Hematopoietic multipotent progenitor cell treated with erythropoietin and hydrocortisone succinate and interleukin-3 and kit ligand, for 8 days (in vitro differentiated cells): ENCODE measurements around the gene SUGCT.

Experiments
- DNase-seq: peaks from one replicate; pipeline ENCODE4 v3.0.0-alpha.2; 2015

The SUGCT gene

DNA sequence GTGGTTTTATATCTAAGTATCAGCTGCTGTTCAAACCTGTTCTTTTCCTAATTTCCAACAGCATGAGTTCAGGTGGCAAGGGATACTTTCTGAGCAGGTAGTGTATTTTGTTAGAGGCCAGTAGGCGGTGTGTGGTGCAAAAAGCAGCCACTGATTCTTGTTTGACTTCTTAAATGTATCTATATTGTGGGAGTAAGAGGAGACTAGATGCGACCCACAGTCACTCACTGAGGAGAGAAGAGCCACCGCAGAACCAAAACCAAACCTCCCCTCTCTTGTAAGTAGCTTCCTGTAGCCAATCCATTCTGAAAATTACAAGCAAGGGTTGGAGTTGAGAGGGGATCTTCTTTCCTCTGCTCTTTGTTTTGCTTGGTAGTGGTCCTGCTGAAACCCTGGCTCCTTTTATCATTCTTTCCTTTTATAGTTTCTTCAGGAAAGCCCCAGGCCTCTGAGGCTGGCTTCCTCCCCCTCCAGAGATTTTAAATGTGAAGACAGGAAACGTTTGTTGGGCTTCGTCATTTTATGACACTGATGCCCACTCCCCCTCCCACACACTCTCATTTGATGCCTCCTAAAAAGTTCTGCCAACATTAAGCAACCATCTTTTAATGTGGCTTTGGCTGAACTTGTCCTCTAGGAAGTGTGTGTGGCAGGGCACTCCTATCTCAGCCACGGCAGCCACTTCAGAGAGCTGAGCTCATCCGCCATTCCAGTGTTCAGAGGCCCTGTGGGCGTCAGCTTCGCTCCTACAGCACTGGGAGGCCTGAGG is 566.0 kb downstream of the SUGCT start:
- DNase-seq: no peak

- no peak for DNase-seq
These were observed 567.2 kb downstream of the SUGCT start for GRCh38 chr7:40701836-40702551.

GRCh38 chr7:40704172-40704571 is 569.4 kb downstream of the SUGCT start:
- DNase-seq: no peak

GRCh38 chr7:40706829-40707228 is 572.0 kb downstream of the SUGCT start:
- DNase-seq: no peak

GRCh38 chr7:40709062-40709964 is 574.5 kb downstream of the SUGCT start:
- DNase-seq: no peak

DNA sequence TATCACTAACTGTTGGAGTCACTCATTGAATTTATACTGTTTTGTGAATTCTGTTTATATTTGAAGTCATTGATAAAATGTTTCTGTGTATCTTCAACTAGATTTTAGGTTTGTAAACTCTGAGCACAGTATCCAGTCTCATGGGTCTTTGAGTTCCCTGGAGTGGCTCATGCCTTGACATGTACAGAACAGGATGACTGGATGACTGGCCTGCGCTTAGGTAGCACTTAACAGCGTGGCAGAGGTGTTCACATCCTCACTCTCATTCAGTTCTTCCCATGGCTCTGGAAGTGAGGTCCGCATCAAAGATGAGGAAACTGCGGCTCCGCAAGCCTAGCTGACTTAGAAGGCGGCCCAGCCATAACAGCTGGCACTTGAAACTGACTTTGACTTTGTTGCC is 576.9 kb downstream of the SUGCT start:
- DNase-seq: no peak

GRCh38 chr7:40714363-40715052 is 579.7 kb downstream of the SUGCT start:
- DNase-seq: no peak

- no peak for DNase-seq
These were observed 580.2 kb downstream of the SUGCT start for GRCh38 chr7:40715053-40715430.

- no peak for DNase-seq
These were observed 581.2 kb downstream of the SUGCT start for GRCh38 chr7:40716052-40716451.

- peak; percentile 59 for DNase-seq
These were observed 582.4 kb downstream of the SUGCT start for GRCh38 chr7:40717242-40717641.

GRCh38 chr7:40720416-40720815 is 585.6 kb downstream of the SUGCT start:
- DNase-seq: no peak

DNA sequence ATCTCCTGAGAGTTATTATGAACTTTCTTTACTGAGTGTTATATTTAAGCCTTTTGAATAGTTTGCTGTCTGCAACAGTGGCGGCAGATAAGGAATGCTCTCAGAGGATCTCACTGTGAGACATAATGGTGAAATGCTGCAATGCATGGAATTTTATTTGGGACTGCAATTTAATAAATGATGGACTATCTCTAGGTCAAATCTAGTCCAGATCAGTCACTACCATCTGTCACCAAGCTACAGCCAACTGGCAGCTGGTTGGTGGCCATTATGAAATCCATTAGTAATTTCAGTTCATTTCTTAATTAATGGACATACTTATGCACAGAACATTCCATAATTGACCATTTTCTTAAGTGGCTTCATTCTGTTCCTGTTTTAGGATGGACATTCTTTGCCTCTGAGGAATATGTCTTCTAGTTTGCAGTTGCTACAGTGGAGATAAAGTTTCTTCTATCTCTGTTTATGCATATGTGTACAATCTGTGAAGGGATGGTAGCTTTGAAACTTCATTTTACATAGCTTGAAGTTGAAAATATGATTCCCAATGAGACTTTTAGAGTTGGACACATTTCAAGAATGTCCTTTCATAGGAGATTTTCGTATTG is 586.6 kb downstream of the SUGCT start:
- DNase-seq: no peak

DNA sequence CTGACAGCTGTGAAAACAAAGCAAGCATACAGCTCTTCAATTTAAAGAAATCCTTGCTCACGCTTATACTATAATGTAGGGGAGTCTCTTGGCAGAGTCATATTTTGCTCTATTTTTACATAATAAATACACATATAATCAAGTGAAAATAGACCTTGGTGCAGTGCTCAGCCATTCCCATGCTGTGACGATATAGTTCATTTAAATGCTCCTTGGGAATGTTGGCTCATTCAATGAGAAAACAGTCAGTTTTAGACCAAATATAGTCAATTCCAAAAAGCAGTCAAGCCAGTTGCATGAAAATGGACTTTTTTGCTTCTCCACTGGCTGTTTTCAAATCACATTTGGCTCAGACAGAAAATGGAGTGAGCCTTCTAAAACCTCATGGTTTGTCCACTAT is 587.4 kb downstream of the SUGCT start:
- DNase-seq: no peak

GRCh38 chr7:40723829-40724228 is 589.0 kb downstream of the SUGCT start:
- DNase-seq: no peak

- DNase-seq: no peak
These were observed 591.8 kb downstream of the SUGCT start for GRCh38 chr7:40726559-40726958.

GRCh38 chr7:40733114-40733513 is 598.3 kb downstream of the SUGCT start:
- peak; percentile 7 for DNase-seq

DNA sequence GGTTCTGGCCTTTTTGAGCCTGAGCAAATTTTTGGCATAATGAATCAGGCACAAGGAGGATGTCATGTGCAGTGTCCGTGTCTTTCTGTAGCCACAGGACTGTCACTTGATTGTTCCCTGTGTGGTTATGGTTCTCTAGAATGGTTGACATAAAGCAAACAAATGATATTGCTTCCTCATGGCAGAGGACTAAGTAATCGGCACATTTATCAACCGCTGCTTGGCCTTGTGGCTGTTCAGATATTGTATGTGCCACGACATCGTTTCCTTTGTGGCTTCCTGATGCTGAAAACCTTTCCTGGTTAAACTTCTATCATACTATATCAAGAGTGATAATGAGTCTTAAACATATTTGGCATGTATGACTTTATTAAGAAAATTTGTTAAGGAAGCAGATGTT is 598.8 kb downstream of the SUGCT start:
- DNase-seq: peak; percentile 50

DNA sequence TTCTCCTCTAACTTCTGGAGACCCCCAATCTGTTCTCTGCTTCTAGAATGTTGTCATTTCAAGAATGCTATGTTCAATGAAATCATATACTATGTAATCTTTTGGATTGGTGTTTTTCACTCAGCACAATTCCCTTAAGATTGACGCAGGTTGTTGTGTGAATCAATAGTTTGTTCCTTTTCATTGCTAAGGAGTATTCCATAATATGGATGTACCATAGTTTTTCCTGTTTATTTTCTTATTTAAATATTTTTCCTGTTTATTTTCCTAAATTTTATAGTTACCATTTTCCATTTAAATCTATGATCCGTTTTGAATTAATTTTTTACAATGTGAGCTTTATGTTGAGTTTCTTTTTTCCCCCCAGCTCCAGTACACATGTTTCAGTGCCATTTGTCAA is 604.5 kb downstream of the SUGCT start:
- no peak for DNase-seq

GRCh38 chr7:40742270-40742669 is 607.5 kb downstream of the SUGCT start:
- no peak for DNase-seq

DNA sequence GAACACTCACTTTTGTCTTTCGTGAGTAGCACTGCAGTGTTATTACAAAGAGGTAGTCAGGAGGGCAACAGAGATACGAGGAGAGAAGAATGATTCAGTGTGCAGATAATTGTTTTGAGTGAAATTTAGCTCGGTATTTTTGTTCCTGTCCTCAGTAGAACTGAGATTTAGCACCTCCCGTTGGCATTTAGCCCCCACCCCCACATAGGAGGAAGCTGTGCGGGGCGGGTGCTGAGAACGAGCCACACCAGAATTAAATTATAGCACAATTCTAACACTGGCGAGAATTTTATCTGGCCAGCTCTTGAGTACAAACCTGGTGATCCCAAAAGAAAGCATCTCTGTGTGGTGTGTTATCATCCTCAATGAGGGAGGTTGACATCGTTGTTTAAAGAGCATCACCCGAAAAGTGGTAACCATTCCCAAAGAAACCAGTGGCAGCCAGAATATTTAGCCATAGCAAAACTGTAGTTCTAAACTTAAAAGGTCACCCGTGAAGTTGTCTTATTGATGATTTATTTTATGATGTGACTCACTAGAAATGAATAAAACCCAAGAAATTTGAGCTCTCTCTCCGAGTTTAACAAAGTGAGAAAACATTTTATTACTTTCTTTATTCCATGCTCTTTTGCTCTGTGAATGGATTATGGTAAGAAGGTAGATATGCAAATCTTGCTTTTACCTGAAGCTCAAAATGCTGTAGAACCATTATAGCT is 612.2 kb downstream of the SUGCT start:
- DNase-seq: no peak

- no peak for DNase-seq
These were observed 613.1 kb downstream of the SUGCT start for GRCh38 chr7:40747856-40748255.

DNA sequence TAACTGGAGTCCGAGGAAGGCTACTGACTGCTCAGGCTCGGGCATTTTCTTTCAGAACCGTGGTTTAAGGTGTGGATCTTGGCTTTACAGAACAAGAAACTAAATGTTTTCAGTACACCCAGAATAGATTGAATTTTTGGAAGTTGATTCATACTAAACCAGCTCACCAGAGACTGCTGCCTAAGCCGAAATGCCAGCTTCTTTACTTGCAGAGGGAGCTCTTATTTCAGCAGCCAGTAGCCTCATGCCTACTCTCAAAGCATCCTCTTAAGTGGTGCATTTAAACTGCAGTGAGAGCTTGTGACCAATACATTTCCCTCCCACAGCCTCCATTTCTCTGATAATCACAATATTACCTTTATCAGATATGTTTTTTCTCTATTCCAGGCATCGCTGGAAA is 615.1 kb downstream of the SUGCT start:
- DNase-seq: no peak
